Activated T-cell treated with anti-CD3 and anti-CD28 coated beads for 4 hours (primary cell): ENCODE results near the gene HSPA1L.

Source experiments
- DNase-seq: peaks from one replicate; pipeline ENCODE4 v3.0.0-alpha.2; 2020

Gene HSPA1L

DNA sequence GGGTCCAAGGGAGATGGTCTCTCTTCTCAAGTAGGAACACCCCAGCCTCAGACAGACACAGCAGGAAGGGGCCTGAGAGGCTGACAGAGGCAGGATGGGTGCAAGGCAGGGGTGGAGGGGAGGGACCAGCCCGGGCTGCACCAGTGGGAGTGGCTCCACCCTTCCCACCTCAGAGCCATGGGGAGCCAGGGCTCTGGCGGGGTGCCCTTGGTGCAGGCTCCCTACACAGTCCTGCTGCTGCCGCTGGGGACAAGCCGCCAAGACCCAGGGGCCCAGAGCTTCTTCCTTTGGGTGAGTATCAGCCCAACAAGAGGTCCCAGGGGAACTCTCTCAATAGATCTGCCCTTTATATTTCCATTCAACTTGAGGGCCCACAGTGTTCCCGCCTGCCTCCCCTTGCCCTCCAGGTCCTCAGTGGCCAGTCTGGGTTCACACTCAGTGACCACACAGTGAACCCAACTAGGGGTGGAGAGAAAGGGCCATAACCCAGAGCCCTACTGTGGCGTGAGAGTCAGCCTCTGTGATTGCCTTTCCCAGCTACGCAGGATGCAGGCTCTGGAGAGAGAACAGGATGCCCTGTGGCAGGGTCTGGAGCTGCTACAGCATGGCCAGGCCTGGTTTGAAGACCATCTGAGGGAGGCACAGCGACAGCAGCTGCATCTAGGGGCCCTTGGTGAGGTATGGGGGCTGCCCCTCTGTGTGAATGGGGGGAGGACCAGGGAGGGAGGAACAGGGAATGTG lies 52.0 kb downstream of the HSPA1L start:
- DNase-seq = no peak

DNA sequence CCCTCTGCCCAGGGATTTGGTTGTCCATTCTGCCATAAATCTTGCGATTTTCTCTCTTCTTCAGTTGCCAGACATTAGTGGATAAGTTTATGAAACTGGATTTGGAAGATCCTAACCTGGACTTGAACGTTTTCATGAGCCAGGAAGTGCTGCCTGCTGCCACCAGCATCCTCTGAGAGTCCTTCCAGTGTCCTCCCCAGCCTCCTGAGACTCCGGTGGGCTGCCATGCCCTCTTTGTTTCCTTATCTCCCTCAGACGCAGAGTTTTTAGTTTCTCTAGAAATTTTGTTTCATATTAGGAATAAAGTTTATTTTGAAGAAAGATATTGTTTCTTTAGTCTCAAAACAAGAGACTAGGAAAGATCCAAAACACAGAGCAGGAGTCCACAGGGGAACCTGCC lies 52.7 kb downstream of the HSPA1L start, which contains the start of gene SAPCD1:
TSS of gene SAPCD1 (plus strand) at position 301 of the 400 bp plus-strand sequence. CDS start 399 bp downstream, outside the sequence.
- no peak for DNase-seq

DNA sequence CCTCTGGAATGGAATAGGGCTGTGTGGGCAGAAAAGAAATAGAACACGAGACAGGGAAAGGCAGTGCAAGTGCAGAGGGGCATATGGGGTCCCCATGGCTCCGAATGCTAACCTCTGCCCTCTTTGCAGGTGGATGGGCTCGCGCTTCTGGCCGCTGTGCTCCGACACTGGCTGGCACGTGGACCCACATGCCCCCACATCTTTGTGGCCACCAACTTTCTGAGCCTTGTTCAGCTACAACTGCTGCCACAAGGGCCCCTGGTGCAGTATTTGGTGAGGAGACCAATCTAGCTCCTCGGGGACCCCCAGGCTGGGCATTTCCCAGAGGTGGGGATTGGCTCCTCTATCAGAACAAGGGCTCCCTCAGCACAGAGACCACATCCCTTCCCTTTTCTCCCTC lies 53.7 kb downstream of the HSPA1L start:
- DNase-seq = no peak

DNA sequence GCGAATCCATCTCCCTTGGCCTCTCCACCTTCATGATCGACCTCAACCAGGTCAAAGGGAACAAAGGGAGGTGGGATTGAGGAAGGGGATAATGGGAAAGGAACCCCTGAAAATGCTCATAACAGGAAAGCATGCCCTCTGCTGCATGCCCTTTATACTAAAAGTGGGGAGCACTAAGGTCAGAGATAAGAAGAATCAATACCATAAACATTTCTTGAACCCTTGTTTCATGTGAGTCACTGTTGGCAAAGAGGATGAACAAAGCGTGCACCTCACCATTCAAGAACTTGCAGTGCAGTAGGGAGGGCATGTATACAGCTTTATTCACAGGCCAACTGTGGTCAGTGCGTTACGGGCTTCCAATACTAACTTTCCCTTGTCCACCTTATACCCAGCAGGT lies 54.3 kb downstream of the HSPA1L start:
- DNase-seq = no peak
